Measurements from ENCODE around the gene KCNH8.

Gene KCNH8

GRCh38 chr3:19190126-19190525 is 41.8 kb downstream of the KCNH8 start:
- no peak for TF ChIP-seq ARNTL (CRISPR knock-in tag; IDR thresholded peaks at IDR 0.05; ENCODE audit: borderline replicate concordance, low read depth)
- TF ChIP-seq OSR1 (CRISPR knock-in tag; IDR thresholded peaks at IDR 0.05): no peak
- TF ChIP-seq ZC3H10 (CRISPR knock-in tag; IDR thresholded peaks at IDR 0.05): no peak
- TF ChIP-seq TCF4 (CRISPR knock-in tag; IDR thresholded peaks at IDR 0.05; ENCODE audit: borderline replicate concordance): no peak
- TF ChIP-seq ZNF70 (CRISPR knock-in tag; IDR thresholded peaks at IDR 0.05): no peak
- no peak for TF ChIP-seq POU6F1 (CRISPR knock-in tag; IDR thresholded peaks at IDR 0.05; ENCODE audit: borderline replicate concordance, low read depth)
- no peak for TF ChIP-seq ISL1 (CRISPR knock-in tag; IDR thresholded peaks at IDR 0.05)
- no peak for TF ChIP-seq PPARA (CRISPR knock-in tag; IDR thresholded peaks at IDR 0.05; ENCODE audit: borderline replicate concordance)
- TF ChIP-seq BACH2 (CRISPR knock-in tag; IDR thresholded peaks at IDR 0.05; ENCODE audit: borderline replicate concordance): no peak
- no peak for TF ChIP-seq TOX (CRISPR knock-in tag; IDR thresholded peaks at IDR 0.05; ENCODE audit: borderline replicate concordance)
- no peak for TF ChIP-seq GLIS3 (CRISPR knock-in tag; IDR thresholded peaks at IDR 0.05)
- TF ChIP-seq ZNF8 (CRISPR knock-in tag; IDR thresholded peaks at IDR 0.05): no peak
- no peak for TF ChIP-seq TSHZ2 (CRISPR knock-in tag; IDR thresholded peaks at IDR 0.05)
- TF ChIP-seq ZNF565 (CRISPR knock-in tag; conservative IDR thresholded peaks at IDR 0.05; ENCODE audit: low read depth): no peak
- ATAC-seq: no peak

GRCh38 chr3:19190602-19191001 is 42.3 kb downstream of the KCNH8 start:
- no peak for TF ChIP-seq TCF4 (CRISPR knock-in tag; IDR thresholded peaks at IDR 0.05; ENCODE audit: borderline replicate concordance)
- TF ChIP-seq ESRRG (CRISPR knock-in tag; IDR thresholded peaks at IDR 0.05): no peak
- no peak for TF ChIP-seq BACH2 (CRISPR knock-in tag; IDR thresholded peaks at IDR 0.05; ENCODE audit: borderline replicate concordance)
- TF ChIP-seq CREB5 (CRISPR knock-in tag; IDR thresholded peaks at IDR 0.05; ENCODE audit: low read depth): no peak
- no peak for TF ChIP-seq GLIS3 (CRISPR knock-in tag; IDR thresholded peaks at IDR 0.05)
- TF ChIP-seq PATZ1 (CRISPR knock-in tag; IDR thresholded peaks at IDR 0.05; ENCODE audit: borderline replicate concordance): no peak
- TF ChIP-seq TOX (CRISPR knock-in tag; IDR thresholded peaks at IDR 0.05; ENCODE audit: borderline replicate concordance): no peak
- no peak for TF ChIP-seq ARNTL (CRISPR knock-in tag; IDR thresholded peaks at IDR 0.05; ENCODE audit: borderline replicate concordance, low read depth)
- no peak for TF ChIP-seq POU6F1 (CRISPR knock-in tag; IDR thresholded peaks at IDR 0.05; ENCODE audit: borderline replicate concordance, low read depth)
- TF ChIP-seq SNAI2 (CRISPR knock-in tag; IDR thresholded peaks at IDR 0.05): no peak
- no peak for TF ChIP-seq ZFP30 (CRISPR knock-in tag; IDR thresholded peaks at IDR 0.05)
- no peak for TF ChIP-seq ZNF565 (CRISPR knock-in tag; conservative IDR thresholded peaks at IDR 0.05; ENCODE audit: low read depth)
- TF ChIP-seq ZNF70 (CRISPR knock-in tag; IDR thresholded peaks at IDR 0.05): no peak
- no peak for TF ChIP-seq RARB (CRISPR knock-in tag; IDR thresholded peaks at IDR 0.05)
- no peak for TF ChIP-seq ZNF8 (CRISPR knock-in tag; IDR thresholded peaks at IDR 0.05)
- no peak for ATAC-seq

GRCh38 chr3:19199131-19199530 is 50.8 kb downstream of the KCNH8 start:
- no peak for ATAC-seq
- no peak for TF ChIP-seq ISL1 (CRISPR knock-in tag; IDR thresholded peaks at IDR 0.05)
- TF ChIP-seq CSRNP3 (CRISPR knock-in tag; IDR thresholded peaks at IDR 0.05): no peak
- no peak for TF ChIP-seq PPARA (CRISPR knock-in tag; IDR thresholded peaks at IDR 0.05; ENCODE audit: borderline replicate concordance)

Data from SK-N-SH treated with all-trans-retinoic acid at 6 μM for 48 hours (cell line).